K562 (cell line): ENCODE data around the gene DCAF6. TPM values are rescaled to one million over a fixed set of nuclear protein-coding genes. Genes with fewer than 3 reads are reported as not detected.

ENCODE experiments used
- ATF1 ChIP-seq, 2 experiments: fragments of 450-650 bp in 1 of 2; IDR thresholded peaks; 2 replicates each; pipeline ENCODE4 v1.6.1; 2016; ENCODE audit warnings: missing compliant biosample characterization in 1 of 2, missing genetic modification characterization in 1 of 2
- ELF1 ChIP-seq: fragments of 200-800 bp; sonication (Bioruptor generic); IDR thresholded peaks from 2 replicates; pipeline ENCODE4 v1.6.1; 2016; ENCODE audit warnings: missing genetic modification characterization, missing compliant biosample characterization
- ETV5 ChIP-seq: sonication (generic); formaldehyde crosslinking; IDR thresholded peaks from 2 replicates; pipeline ENCODE4 v1.4.0; 2020; ENCODE audit warnings: low read depth, mild to moderate bottlenecking, missing genetic modification reagents
- EZH2 ChIP-seq: IDR thresholded peaks from 2 replicates; pipeline ENCODE4 v1.6.1; 2012; ENCODE audit warnings: low read depth, mild to moderate bottlenecking, inconsistent platforms, low read length, borderline replicate concordance
- FOS ChIP-seq: IDR thresholded peaks from 3 replicates; pipeline ENCODE4 v1.6.1; 2011; ENCODE audit not compliant: insufficient read length; ENCODE audit errors: extremely low read depth
- FOSL1 ChIP-seq: fragments of 200-800 bp; sonication (Bioruptor generic); conservative IDR thresholded peaks from 2 replicates; pipeline ENCODE4 v1.6.1; 2016; ENCODE audit warnings: missing genetic modification characterization, missing compliant biosample characterization
- FOXM1 ChIP-seq, 2 experiments: fragments of 450-650 bp in 1 of 2; sonication (generic) in 1 of 2; formaldehyde crosslinking in 1 of 2; IDR thresholded peaks; 2 replicates each; pipeline versions ENCODE4 v1.6.1 to v1.9.0; 2017 to 2022; ENCODE audit warnings: low read depth in 2 of 2, mild to moderate bottlenecking in 2 of 2, missing genetic modification reagents in 1 of 2, moderate library complexity in 1 of 2
- MTA2 ChIP-seq: fragments of 450-650 bp; IDR thresholded peaks from 2 replicates; pipeline ENCODE4 v1.6.1; 2016; ENCODE audit warnings: low read depth
- NCOA6 ChIP-seq: fragments of 450-650 bp; IDR thresholded peaks from 2 replicates; pipeline ENCODE4 v1.6.1; 2017; ENCODE audit warnings: mild to moderate bottlenecking
- PCBP1 ChIP-seq: fragments of 200-400 bp; formaldehyde crosslinking; IDR thresholded peaks from 2 replicates; pipeline ENCODE4 v1.6.1; 2018; ENCODE audit warnings: mild to moderate bottlenecking, low read depth, low read length; ENCODE audit not compliant: poor library complexity, severe bottlenecking
- RBM25 ChIP-seq: fragments of 200-400 bp; formaldehyde crosslinking; IDR thresholded peaks from 2 replicates; pipeline ENCODE4 v1.6.1; 2018; ENCODE audit warnings: low read length, low read depth, moderate library complexity; ENCODE audit not compliant: severe bottlenecking
- RFX5 ChIP-seq: IDR thresholded peaks from 2 replicates; pipeline ENCODE4 v1.6.1; 2011; ENCODE audit warnings: low read depth, mild to moderate bottlenecking, improper control_type of control experiment, low read length
- RNF2 ChIP-seq: sonication (generic); IDR thresholded peaks from 2 replicates; pipeline ENCODE4 v1.6.1; 2016
- SMARCA5 ChIP-seq: fragments of 450-650 bp; IDR thresholded peaks from 2 replicates; pipeline ENCODE4 v1.6.1; 2016
- ZNF12 ChIP-seq: sonication (generic); formaldehyde crosslinking; IDR thresholded peaks from 2 replicates; pipeline ENCODE4 v1.4.0; 2020; ENCODE audit warnings: mild to moderate bottlenecking, missing genetic modification reagents
- ZNF146 ChIP-seq: IDR thresholded peaks from one replicate; pipeline ENCODE4 v1.6.1; 2018; ENCODE audit warnings: missing compliant biosample characterization; ENCODE audit not compliant: unreplicated experiment
- ZSCAN29 ChIP-seq: fragments of 450-650 bp; IDR thresholded peaks from 2 replicates; pipeline ENCODE4 v1.6.1; 2017
- polyA plus RNA-seq, 8 experiments: library from polyadenylated mRNA; depleted of rRNA in 4 of 8; stranded (reverse) in 5 of 8; unstranded in 3 of 8; fragments of >200 nt; fragmentation: Nextera tagmentation in 2 of 8; fragmentation: Illumina TruSeq in 1 of 8; extraction: Ambion mirVana in 2 of 8; extraction: Trizol in 1 of 8; gene quantifications; 2 replicates each; pipeline versions ENCODE4 v1.2.1 to v1.2.3, GENCODE V29; 2011 to 2014; ENCODE audit warnings: inconsistent platforms in 1 of 8, missing spikeins in 1 of 8
- total RNA-seq, 7 experiments: library from RNA; depleted of rRNA in 6 of 7; stranded (reverse); fragments of >200 nt in 6 of 7; fragmentation: Illumina TruSeq in 2 of 7; extraction: Trizol in 2 of 7; gene quantifications; 2 replicates each; pipeline versions ENCODE4 v1.2.1 to v1.2.3, GENCODE V29; 2011 to 2021; ENCODE audit warnings: low replicate concordance in 1 of 7
- TF ChIP-seq, protein P1 (sequence below): fragments of 250-450 bp; sonication (Bioruptor Pico); IDR thresholded peaks from 2 replicates; pipeline ENCODE4 v1.8.0; 2021; ENCODE audit warnings: borderline replicate concordance, mild to moderate bottlenecking, moderate library complexity; ENCODE audit not compliant: poor library complexity, severe bottlenecking
- TF ChIP-seq, protein P2 (sequence below): IDR thresholded peaks from 2 replicates; pipeline ENCODE4 v1.6.1; 2012; ENCODE audit warnings: low read depth, low read length, improper control_type of control experiment, borderline replicate concordance
- TF ChIP-seq, protein P3 (sequence below): fragments of 250-450 bp; sonication (Bioruptor Pico); IDR thresholded peaks from 2 replicates; pipeline ENCODE4 v1.9.0; 2021; ENCODE audit warnings: mild to moderate bottlenecking
- TF ChIP-seq, protein P4 (sequence below): fragments of 150-350 bp; IDR thresholded peaks from 2 replicates; pipeline ENCODE4 v1.6.1; 2014; ENCODE audit warnings: low read depth, mild to moderate bottlenecking, low read length, borderline replicate concordance
- TF ChIP-seq, protein P5 (sequence below): fragments of 250-450 bp; sonication (Bioruptor Pico); IDR thresholded peaks from 2 replicates; pipeline ENCODE4 v1.5.0; 2021

The DCAF6 gene
- total and polyA plus RNA-seq, 9 of the 15 experiments (the other 6 are each of a cell fraction or from before 2014, with no cell fraction given), result 19.1 to 102 (median 46.3) TPM

DNA sequence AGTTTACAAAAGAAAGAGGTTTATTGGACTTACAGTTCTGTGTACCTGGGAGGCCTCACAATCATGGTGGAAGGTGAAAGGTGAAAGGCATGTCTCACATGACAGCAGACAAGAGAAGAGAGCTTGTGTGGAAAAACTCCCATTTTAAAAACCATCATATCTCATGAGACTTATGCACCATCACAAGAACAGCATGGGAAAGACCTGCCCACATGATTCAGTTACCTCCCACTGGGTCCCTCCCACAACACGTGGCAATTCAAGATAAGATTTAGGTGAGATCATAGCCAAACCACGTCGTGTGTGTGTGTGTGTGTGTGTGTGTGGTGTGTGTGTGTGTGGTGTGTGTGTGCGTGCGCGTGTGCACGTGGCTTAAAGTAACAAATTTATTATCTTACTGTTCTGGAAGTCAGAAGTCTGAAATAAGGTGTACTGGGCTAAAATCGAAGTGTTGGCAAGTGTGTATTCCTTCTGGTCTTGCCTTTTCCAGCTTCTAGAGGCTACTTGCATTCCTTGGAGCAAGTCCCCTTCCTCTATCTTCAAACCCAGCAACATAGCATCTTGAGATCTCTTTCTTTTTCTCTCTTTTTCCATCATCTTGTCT lies 48.5 kb downstream of the DCAF6 start (continued):
- TF ChIP-seq, protein P1, sequence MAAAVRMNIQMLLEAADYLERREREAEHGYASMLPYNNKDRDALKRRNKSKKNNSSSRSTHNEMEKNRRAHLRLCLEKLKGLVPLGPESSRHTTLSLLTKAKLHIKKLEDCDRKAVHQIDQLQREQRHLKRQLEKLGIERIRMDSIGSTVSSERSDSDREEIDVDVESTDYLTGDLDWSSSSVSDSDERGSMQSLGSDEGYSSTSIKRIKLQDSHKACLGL (CRISPR knock-in tag), result no peak
- TF ChIP-seq FOSL1 (tag) (peak; percentile 92), ELF1 (tag) (peak; percentile 46; the same call in 1 of the 2 replicates), PCBP1 (no peak), ZSCAN29 (no peak), FOS (no peak), FOXM1 (IDR thresholded peaks at IDR 0.05; ENCODE audit: low read depth) (peak; percentile 87), FOXM1 (CRISPR knock-in tag; IDR thresholded peaks at IDR 0.05; ENCODE audit: low read depth) (no peak), EZH2 (no peak), NCOA6 (no peak), RNF2 (peak; percentile 97), ZNF146 (CRISPR knock-in tag) (no peak), MTA2 (peak; percentile 84), RBM25 (no peak), ZNF12 (CRISPR knock-in tag) (no peak), RFX5 (no peak), SMARCA5 (peak; percentile 89), ATF1 (CRISPR knock-in tag; IDR thresholded peaks at IDR 0.05) (no peak), ATF1 (tag; IDR thresholded peaks at IDR 0.05) (peak; percentile 93), ETV5 (CRISPR knock-in tag) (no peak)
- TF ChIP-seq, protein P2, sequence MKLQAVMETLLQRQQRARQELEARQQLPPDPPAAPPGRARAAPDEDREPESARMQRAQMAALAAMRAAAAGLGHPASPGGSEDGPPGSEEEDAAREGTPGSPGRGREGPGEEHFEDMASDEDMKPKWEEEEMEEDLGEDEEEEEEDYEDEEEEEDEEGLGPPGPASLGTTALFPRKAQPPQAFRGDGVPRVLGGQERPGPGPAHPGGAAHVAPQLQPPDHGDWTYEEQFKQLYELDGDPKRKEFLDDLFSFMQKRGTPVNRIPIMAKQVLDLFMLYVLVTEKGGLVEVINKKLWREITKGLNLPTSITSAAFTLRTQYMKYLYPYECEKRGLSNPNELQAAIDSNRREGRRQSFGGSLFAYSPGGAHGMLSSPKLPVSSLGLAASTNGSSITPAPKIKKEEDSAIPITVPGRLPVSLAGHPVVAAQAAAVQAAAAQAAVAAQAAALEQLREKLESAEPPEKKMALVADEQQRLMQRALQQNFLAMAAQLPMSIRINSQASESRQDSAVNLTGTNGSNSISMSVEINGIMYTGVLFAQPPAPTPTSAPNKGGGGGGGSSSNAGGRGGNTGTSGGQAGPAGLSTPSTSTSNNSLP, result 0 out of 2 replicates have a peak, but pooled peaks have one; percentile 65
- TF ChIP-seq, protein P3, sequence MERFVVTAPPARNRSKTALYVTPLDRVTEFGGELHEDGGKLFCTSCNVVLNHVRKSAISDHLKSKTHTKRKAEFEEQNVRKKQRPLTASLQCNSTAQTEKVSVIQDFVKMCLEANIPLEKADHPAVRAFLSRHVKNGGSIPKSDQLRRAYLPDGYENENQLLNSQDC, result no peak
- TF ChIP-seq, protein P4, sequence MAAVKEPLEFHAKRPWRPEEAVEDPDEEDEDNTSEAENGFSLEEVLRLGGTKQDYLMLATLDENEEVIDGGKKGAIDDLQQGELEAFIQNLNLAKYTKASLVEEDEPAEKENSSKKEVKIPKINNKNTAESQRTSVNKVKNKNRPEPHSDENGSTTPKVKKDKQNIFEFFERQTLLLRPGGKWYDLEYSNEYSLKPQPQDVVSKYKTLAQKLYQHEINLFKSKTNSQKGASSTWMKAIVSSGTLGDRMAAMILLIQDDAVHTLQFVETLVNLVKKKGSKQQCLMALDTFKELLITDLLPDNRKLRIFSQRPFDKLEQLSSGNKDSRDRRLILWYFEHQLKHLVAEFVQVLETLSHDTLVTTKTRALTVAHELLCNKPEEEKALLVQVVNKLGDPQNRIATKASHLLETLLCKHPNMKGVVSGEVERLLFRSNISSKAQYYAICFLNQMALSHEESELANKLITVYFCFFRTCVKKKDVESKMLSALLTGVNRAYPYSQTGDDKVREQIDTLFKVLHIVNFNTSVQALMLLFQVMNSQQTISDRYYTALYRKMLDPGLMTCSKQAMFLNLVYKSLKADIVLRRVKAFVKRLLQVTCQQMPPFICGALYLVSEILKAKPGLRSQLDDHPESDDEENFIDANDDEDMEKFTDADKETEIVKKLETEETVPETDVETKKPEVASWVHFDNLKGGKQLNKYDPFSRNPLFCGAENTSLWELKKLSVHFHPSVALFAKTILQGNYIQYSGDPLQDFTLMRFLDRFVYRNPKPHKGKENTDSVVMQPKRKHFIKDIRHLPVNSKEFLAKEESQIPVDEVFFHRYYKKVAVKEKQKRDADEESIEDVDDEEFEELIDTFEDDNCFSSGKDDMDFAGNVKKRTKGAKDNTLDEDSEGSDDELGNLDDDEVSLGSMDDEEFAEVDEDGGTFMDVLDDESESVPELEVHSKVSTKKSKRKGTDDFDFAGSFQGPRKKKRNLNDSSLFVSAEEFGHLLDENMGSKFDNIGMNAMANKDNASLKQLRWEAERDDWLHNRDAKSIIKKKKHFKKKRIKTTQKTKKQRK, result no peak
- TF ChIP-seq, protein P5, sequence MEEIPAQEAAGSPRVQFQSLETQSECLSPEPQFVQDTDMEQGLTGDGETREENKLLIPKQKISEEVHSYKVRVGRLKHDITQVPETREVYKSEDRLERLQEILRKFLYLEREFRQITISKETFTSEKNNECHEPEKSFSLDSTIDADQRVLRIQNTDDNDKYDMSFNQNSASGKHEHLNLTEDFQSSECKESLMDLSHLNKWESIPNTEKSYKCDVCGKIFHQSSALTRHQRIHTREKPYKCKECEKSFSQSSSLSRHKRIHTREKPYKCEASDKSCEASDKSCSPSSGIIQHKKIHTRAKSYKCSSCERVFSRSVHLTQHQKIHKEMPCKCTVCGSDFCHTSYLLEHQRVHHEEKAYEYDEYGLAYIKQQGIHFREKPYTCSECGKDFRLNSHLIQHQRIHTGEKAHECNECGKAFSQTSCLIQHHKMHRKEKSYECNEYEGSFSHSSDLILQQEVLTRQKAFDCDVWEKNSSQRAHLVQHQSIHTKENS, result no peak
